Measurements from ENCODE around the gene POPDC2.

GRCh38 chr3:119592861-119593260, 67.5 kb downstream of the POPDC2 start:
- TF ChIP-seq CTCF (IDR thresholded peaks at IDR 0.05) (no peak), EZH2 (IDR thresholded peaks at IDR 0.05; ENCODE audit: borderline replicate concordance, insufficient read depth, low read depth, low read length, poor library complexity, severe bottlenecking) (no peak)
